ENCODE results near the gene OOSP2.
"Not testable (repeated sequence)": the region's sequence is repeated elsewhere in the genome, so short reads cannot be mapped to it uniquely, and the experiment has no call there.

The OOSP2 gene

GRCh38 chr11:60040109-60040508 is at the start of gene OOSP2:
OOSP2 (plus strand) TSS chr11:60040409; CDS start chr11:60040460, 51 bp downstream.
- DNase-seq (ENCODE audit: low spot score), result no peak

GRCh38 chr11:59990421-59990820 is 49.8 kb upstream of the OOSP2 start:
- no peak for DNase-seq (ENCODE audit: low spot score)

GRCh38 chr11:59992425-59992824 is 47.8 kb upstream of the OOSP2 start:
- no peak for DNase-seq (ENCODE audit: low spot score)

- DNase-seq (ENCODE audit: low spot score), result no peak
Observed at GRCh38 chr11:59997800-59998199, 42.4 kb upstream of the OOSP2 start.

- DNase-seq (ENCODE audit: low spot score), result no peak
Observed at GRCh38 chr11:59999691-60000090, 40.5 kb upstream of the OOSP2 start.

GRCh38 chr11:60003729-60004128 is 36.5 kb upstream of the OOSP2 start:
- no peak for DNase-seq (ENCODE audit: low spot score)

GRCh38 chr11:60005360-60005759 is 34.8 kb upstream of the OOSP2 start:
- no peak for DNase-seq (ENCODE audit: low spot score)

GRCh38 chr11:60016881-60017280 is 23.3 kb upstream of the OOSP2 start, which contains the start of gene OOSP4B:
OOSP4B (plus strand) TSS chr11:60017181.
- DNase-seq (ENCODE audit: low spot score), result no peak

- no peak for DNase-seq (ENCODE audit: low spot score)
Observed at GRCh38 chr11:60018058-60018457, 22.2 kb upstream of the OOSP2 start.

- not testable (repeated sequence) for DNase-seq (ENCODE audit: low spot score)
Observed at GRCh38 chr11:60020376-60020775, 19.8 kb upstream of the OOSP2 start.

- DNase-seq (ENCODE audit: low spot score), result no peak
Observed at GRCh38 chr11:60029015-60029632, 11.1 kb upstream of the OOSP2 start.

GRCh38 chr11:60050422-60050821 is 10.2 kb downstream of the OOSP2 start:
- DNase-seq (ENCODE audit: low spot score), result not testable (repeated sequence)

- DNase-seq (ENCODE audit: low spot score), result not testable (repeated sequence)
Observed at GRCh38 chr11:60050839-60051238, 10.6 kb downstream of the OOSP2 start.

GRCh38 chr11:60056349-60056969 is 16.2 kb downstream of the OOSP2 start, which contains the start of gene MS4A3:
MS4A3 (plus strand) TSS chr11:60056665; CDS start chr11:60061161, 4,496 bp downstream.
- DNase-seq (ENCODE audit: low spot score), result no peak

GRCh38 chr11:60059052-60059451 is 18.8 kb downstream of the OOSP2 start:
- DNase-seq (ENCODE audit: low spot score), result no peak

- no peak for DNase-seq (ENCODE audit: low spot score)
Observed at GRCh38 chr11:60059521-60060240, 19.5 kb downstream of the OOSP2 start.

GRCh38 chr11:60064111-60064510 is 23.9 kb downstream of the OOSP2 start:
- DNase-seq (ENCODE audit: low spot score), result no peak

GRCh38 chr11:60065801-60066200 is 25.6 kb downstream of the OOSP2 start:
- no peak for DNase-seq (ENCODE audit: low spot score)

- DNase-seq (ENCODE audit: low spot score), result no peak
Observed at GRCh38 chr11:60069450-60069849, 29.2 kb downstream of the OOSP2 start.

GRCh38 chr11:60071644-60072043 is 31.4 kb downstream of the OOSP2 start:
- DNase-seq (ENCODE audit: low spot score), result not testable (repeated sequence)

- no peak for DNase-seq (ENCODE audit: low spot score)
Observed at GRCh38 chr11:60077216-60077817, 37.1 kb downstream of the OOSP2 start.

GRCh38 chr11:60077981-60078380 is 37.8 kb downstream of the OOSP2 start:
- DNase-seq (ENCODE audit: low spot score), result no peak

GRCh38 chr11:60078745-60079144 is 38.5 kb downstream of the OOSP2 start:
- no peak for DNase-seq (ENCODE audit: low spot score)
